Fibroblast of skin of right biceps (primary cell): ENCODE data around the gene MCOLN1.

Source experiments
- DNase-seq: peaks from one replicate; pipeline ENCODE4 v3.0.0-alpha.2; 2013

The MCOLN1 gene

GRCh38 chr19:7504684-7505083 is 17.7 kb upstream of the MCOLN1 start:
- DNase-seq: no peak

- no peak for DNase-seq
These were observed 17.1 kb upstream of the MCOLN1 start for GRCh38 chr19:7505288-7505681.

GRCh38 chr19:7505682-7506384 is 16.6 kb upstream of the MCOLN1 start:
- peak; percentile 10 for DNase-seq

GRCh38 chr19:7506385-7507328 is 15.8 kb upstream of the MCOLN1 start:
- DNase-seq: peak; percentile 69

- DNase-seq: peak; percentile 62
These were observed 14.5 kb upstream of the MCOLN1 start for GRCh38 chr19:7507884-7508283.

DNA sequence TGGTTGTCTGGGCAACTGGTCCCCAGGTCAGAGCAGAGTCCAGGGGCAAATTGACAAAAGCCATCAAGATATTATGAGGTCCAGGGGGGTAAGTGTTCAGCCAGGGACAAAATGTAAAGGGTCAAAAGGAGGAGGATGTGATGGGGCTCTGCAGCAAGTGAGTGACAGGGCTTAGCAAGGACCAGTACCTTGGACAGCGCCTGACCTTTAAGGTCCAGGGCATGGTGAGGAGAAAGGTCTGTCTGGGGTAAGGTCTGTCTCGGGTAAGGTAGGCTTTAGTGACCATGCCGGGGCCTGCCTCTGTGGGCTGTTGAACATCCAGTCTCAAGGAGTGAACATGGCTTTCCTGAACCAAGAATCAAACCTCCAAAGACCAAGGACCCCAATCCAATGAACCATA is 12.8 kb upstream of the MCOLN1 start:
- DNase-seq: no peak

DNA sequence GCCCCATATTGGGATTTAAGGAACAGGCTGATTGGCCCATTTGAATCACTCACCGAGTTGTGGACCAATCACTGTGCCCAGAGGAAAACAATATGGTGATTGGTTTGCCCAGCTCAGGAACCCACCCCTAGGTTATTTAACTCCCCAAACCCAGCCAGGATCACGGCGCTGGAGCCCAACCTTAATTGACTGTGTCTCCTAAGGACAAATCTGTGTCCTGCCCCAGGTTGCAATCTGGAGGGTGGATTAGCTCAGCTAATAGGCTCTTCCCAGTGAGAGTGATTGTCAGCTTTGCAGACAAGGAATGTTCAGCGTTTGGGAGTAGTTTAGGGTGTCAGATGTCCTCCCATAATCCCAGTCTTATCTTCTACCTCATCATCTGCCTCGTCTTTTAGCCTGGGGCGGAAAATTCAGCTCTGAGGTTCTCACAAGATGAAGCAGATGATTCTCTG is 10.0 kb upstream of the MCOLN1 start:
- no peak for DNase-seq

- DNase-seq: no peak
These were observed 8.4 kb upstream of the MCOLN1 start for GRCh38 chr19:7513809-7514642.

DNA sequence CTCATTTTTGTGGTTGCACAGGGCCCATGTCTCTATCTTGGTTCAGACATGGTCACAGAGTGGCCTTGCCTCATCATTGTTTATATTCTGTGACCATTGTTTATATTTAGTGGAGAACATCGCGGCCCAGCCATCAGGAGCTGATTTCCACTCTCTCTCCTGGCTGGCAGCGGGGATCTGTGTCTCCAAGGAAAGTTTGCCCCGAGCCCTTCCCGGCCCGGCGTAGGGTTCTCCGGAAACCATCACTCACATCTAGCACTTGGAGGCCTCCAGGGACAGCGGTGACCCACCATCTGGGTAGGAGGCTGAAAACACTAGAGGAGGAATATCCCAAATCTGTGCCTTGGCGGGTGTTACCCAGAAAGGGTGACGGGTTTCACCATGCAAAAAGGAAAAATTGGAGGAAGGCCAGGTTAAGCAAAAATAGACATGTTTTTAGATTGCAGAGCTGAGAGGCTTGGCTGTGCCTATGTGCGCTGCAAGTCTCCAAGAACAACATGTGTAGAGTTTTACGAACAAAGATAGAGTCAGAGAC is 7.2 kb upstream of the MCOLN1 start:
- DNase-seq: no peak

DNA sequence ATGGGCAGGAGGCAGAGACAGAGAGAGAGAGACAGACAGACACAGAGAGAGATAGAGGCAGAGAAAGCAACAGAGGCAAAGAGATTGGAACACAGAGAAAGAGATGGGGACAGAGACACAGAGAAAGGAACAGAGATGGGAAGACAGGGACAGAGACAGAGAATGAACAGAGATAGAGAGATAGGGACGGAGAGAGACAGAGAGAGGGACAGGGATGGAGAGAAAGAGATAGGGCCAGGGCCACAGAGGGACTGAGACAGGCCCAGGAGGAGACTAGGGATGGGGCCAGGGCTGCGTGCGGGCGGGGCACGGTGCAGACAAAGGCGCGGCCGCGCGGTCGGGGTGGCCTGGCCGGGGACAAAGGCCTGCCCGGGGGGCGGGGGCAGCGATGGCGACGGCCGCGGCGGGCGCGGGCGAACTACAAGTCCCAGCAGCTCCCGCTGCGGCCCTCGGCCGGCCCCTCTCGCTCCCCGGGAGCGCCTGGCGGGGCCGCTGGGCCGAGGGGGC is 6.7 kb upstream of the MCOLN1 start, which contains the start of gene ZNF358:
TSS of gene ZNF358 (plus strand) at position 459 of the 507 bp plus-strand sequence. CDS start 3,140 bp downstream, outside the sequence.
- DNase-seq: peak; percentile 78

DNA sequence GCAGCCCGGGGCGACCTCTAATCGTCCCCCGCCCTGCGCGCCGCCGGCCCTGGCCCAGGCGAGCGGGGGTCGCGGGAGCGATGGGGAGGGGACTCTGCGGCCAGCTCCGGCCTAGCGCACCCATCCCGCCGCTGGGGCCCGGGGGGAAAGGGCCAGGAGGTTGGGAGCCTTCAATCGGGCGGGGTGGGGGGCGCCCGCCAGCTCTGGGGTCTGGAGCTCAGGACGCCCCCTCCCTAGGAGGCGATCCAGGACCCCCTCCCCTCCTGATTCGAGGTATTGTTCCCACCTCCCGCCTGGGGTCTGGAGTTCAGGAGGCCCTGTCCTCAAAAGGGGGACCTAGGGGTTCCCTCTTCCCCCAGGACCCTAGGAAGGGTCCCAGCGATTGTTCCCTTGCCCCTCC is 6.1 kb upstream of the MCOLN1 start:
- DNase-seq: no peak

- no peak for DNase-seq
These were observed 5.5 kb upstream of the MCOLN1 start for GRCh38 chr19:7516878-7517277.

DNA sequence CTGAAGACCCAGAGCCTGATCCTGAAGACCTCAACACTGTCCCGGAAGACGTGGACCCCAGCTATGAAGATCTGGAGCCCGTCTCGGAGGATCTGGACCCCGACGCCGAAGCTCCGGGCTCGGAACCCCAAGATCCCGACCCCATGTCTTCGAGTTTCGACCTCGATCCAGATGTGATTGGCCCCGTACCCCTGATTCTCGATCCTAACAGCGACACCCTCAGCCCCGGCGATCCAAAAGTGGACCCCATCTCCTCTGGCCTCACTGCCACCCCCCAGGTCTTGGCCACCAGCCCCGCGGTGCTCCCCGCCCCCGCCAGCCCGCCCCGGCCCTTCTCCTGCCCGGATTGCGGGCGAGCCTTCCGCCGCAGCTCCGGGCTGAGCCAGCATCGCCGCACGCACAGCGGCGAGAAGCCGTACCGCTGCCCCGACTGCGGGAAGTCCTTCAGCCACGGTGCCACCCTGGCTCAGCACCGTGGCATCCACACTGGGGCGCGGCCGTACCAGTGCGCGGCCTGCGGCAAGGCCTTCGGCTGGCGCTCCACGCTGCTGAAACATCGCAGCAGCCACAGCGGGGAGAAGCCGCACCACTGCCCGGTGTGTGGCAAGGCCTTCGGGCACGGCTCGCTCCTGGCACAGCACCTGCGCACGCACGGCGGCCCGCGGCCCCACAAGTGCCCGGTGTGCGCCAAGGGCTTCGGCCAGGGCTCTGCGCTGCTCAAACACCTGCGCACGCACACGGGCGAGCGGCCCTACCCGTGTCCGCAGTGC is 2.9 kb upstream of the MCOLN1 start:
- DNase-seq: no peak

GRCh38 chr19:7520131-7521051 is 2.0 kb upstream of the MCOLN1 start:
- no peak for DNase-seq

GRCh38 chr19:7521551-7522071 is 813 bp upstream of the MCOLN1 start:
- no peak for DNase-seq

DNA sequence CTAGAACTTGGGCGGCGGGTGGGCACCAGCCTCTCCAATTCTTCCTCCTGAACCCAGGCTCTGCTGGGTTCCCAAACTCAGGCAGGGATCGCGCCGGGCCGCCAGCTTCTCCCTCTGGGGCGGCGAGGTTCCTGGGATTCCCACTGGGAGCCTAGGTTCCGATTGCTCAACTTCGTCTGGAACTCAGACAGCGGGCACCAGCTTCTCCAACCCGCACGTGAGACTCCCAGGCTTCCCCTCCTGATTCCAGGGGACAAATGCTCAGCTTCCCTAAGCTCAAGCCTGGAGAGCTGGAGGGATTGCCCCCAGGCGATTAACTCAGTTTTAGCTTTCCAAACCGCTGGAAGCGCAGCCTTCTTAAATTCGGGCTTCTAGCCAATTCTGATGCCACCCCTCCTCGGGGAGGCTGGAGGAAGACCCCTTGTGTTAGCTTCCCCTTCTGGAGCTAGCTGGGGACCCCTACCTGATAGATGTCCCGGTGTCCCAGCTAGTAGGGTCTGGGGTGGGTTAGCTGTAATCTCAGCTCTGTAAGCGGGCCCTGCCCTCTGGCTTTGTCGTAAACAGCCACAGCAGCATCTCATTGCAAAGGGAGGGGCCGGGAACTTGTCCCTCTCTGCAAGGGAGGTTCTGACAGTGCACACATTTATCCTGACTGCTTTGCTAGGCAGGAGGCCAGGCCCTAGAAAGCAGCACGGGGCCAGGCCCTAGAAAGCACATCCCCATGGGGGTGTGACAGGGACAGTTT is 671 bp downstream of the MCOLN1 start:
- DNase-seq: no peak

GRCh38 chr19:7524523-7524922 is 2.1 kb downstream of the MCOLN1 start:
- no peak for DNase-seq

DNA sequence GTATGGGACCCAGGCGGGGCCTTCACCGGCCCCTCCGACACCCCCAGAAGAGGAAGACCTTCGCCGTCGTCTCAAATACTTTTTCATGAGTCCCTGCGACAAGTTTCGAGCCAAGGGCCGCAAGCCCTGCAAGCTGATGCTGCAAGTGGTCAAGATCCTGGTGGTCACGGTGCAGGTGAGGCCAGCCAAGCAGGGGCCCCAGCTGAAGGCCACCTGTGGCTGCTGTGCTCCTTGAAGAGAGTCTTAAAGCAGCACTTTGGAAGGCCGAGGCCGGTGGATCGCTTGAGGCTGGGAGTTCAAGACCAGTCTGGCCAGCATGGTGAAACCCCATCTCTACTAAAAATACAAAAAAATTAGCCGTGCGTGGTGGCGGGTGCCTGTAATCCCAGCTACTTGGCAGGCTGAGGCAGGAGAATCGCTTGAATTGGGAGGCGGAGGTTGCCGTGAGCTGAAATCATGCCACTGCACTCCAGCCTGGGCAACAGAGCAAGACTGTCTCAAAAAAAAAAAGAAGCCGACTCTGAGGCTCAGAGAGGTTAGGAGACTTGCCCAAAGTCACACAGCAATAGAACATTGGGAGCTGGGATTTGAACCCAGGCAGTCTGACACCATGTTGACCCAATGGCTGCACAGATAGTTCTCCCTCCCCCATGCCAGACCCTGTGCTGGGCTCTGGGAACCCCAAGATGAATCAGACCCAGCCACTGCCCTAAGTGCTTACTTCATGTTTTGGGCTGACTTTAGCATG is 2.7 kb downstream of the MCOLN1 start:
- no peak for DNase-seq
